LNCaP clone FGC (cell line): Measurements from ENCODE around the gene KRT78.

Experiments used
- DNase-seq: peaks from one replicate; pipeline ENCODE4 v3.0.0-alpha.2; 2011; ENCODE audit warnings: low read depth
- H3K4me3 ChIP-seq: 2 replicates; pipeline ENCODE4 v1.5.1; 2011; ENCODE audit warnings: mild to moderate bottlenecking, low read depth, low read length, control low read depth
- CTCF ChIP-seq: IDR thresholded peaks from 2 replicates; pipeline ENCODE4 v1.5.1; 2012; ENCODE audit warnings: mild to moderate bottlenecking; ENCODE audit not compliant: control insufficient read depth, insufficient read depth; ENCODE audit errors: extremely low read depth

KRT78 gene

GRCh38 chr12:52822771-52823510 is 25.9 kb downstream of the KRT78 start:
- no peak for DNase-seq
- no peak for TF ChIP-seq CTCF

GRCh38 chr12:52821826-52822660 is 26.8 kb downstream of the KRT78 start:
- no peak overlapping the region for H3K4me3 ChIP-seq
- DNase-seq = no peak
- TF ChIP-seq CTCF = no peak

More at GRCh38 chr12:52822771-52823510, 25.9 kb downstream of the KRT78 start:
- H3K4me3 ChIP-seq = no peak overlapping the region

- TF ChIP-seq CTCF = no peak
- H3K4me3 ChIP-seq = no peak overlapping the region
- DNase-seq = no peak
These were observed 27.6 kb downstream of the KRT78 start for GRCh38 chr12:52821071-52821730.

GRCh38 chr12:52820521-52820920 is 28.3 kb downstream of the KRT78 start:
- no peak for DNase-seq
- H3K4me3 ChIP-seq = no peak overlapping the region
- no peak for TF ChIP-seq CTCF

GRCh38 chr12:52819731-52820510 is 28.9 kb downstream of the KRT78 start:
- H3K4me3 ChIP-seq = no peak overlapping the region
- no peak for TF ChIP-seq CTCF
- DNase-seq = no peak

- no peak overlapping the region for H3K4me3 ChIP-seq
- no peak for TF ChIP-seq CTCF
- no peak for DNase-seq
These were observed 29.8 kb downstream of the KRT78 start for GRCh38 chr12:52818887-52819420.
